Motor neuron (in vitro differentiated cells): ENCODE measurements around the gene AOPEP. TPM values are rescaled to one million over a fixed set of nuclear protein-coding genes. Genes with fewer than 3 reads are reported as not detected.

Experiments
- total RNA-seq, 8 experiments: library from RNA; unstranded; fragments of 300-600 nt; gene quantifications; 2 replicates each; pipeline versions ENCODE4 v1.2.3 to v1.2.4, GENCODE V29; 2022

Gene AOPEP
- total RNA-seq, 8 experiments from 2014 or later: 8.0 to 152 (median 16.8) TPM

Other genes with a start within 250 kb of the AOPEP start
- gene PCAT7, start 171.6 kb upstream of the AOPEP start, total RNA-seq: 10 to 100 TPM in 1 of 8 experiments, 1 to 10 TPM in 3, under 1 TPM in 3, not detected in 1; 0.15 to 18.0 (median 5.3) TPM
- gene FBP2, start 132.9 kb upstream of the AOPEP start, total RNA-seq: under 1 TPM in 3 of 8 experiments, not detected in 5; 0.05 to 0.42 (median 0.29) TPM
- gene FBP1, start 87.2 kb upstream of the AOPEP start, total RNA-seq: under 1 TPM in 2 of 8 experiments, not detected in 6; 0.33 TPM